HG03342 (cell line): ENCODE measurements around the gene TLR3.
A peak's percentile ranks its signal among the peaks of the same experiment; 100 is the strongest.
"Not testable (repeated sequence)": the region's sequence is repeated elsewhere in the genome, so short reads cannot be mapped to it uniquely, and the experiment has no call there.

Experiments
- ATAC-seq: cut with Tn5 transposase; IDR thresholded peaks from one replicate; pipeline ENCODE4 v1.9.1; 2021; ENCODE audit warnings: mild to moderate bottlenecking, moderate library complexity; ENCODE audit not compliant: unreplicated experiment

The TLR3 gene

GRCh38 chr4:186068581-186069348, at the start of gene TLR3:
Gene TLR3, plus strand, starts transcription at chr4:186069156. Its CDS starts 7,464 bp downstream, at chr4:186076620.
- peak; percentile 33 for ATAC-seq

GRCh38 chr4:186019269-186019668, 49.7 kb upstream of the TLR3 start:
- no peak for ATAC-seq

- no peak for ATAC-seq
Observed at GRCh38 chr4:186020106-186020792, 48.7 kb upstream of the TLR3 start.

- ATAC-seq = no peak
Observed at GRCh38 chr4:186020793-186021407, 48.1 kb upstream of the TLR3 start.

GRCh38 chr4:186021461-186022167, 47.3 kb upstream of the TLR3 start:
- ATAC-seq = no peak

GRCh38 chr4:186023975-186024374, 45.0 kb upstream of the TLR3 start:
- no peak for ATAC-seq

GRCh38 chr4:186024637-186025407, 44.1 kb upstream of the TLR3 start:
- ATAC-seq = no peak

- ATAC-seq = no peak
Observed at GRCh38 chr4:186025408-186025690, 43.6 kb upstream of the TLR3 start.

- ATAC-seq = no peak
Observed at GRCh38 chr4:186027405-186027804, 41.6 kb upstream of the TLR3 start.

GRCh38 chr4:186029571-186030398, 39.2 kb upstream of the TLR3 start:
- ATAC-seq = no peak

GRCh38 chr4:186030399-186030775, 38.6 kb upstream of the TLR3 start:
- no peak for ATAC-seq

GRCh38 chr4:186030795-186031194, 38.2 kb upstream of the TLR3 start:
- no peak for ATAC-seq

GRCh38 chr4:186032259-186032658, 36.7 kb upstream of the TLR3 start:
- no peak for ATAC-seq

- ATAC-seq = no peak
Observed at GRCh38 chr4:186033027-186033426, 35.9 kb upstream of the TLR3 start.

GRCh38 chr4:186034613-186035012, 34.3 kb upstream of the TLR3 start:
- not testable (repeated sequence) for ATAC-seq

GRCh38 chr4:186036976-186037581, 31.9 kb upstream of the TLR3 start:
- ATAC-seq = no peak

GRCh38 chr4:186037692-186038658, 31.0 kb upstream of the TLR3 start:
- ATAC-seq = peak; percentile 78

- ATAC-seq = no peak
Observed at GRCh38 chr4:186039697-186040096, 29.3 kb upstream of the TLR3 start.
